Measurements from ENCODE around the gene SOS2. TPM values are rescaled to one million over a fixed set of nuclear protein-coding genes. Genes with fewer than 3 reads are reported as not detected.

SOS2 gene
- total RNA-seq, 2 donors from 2014 or later: 22.6 to 41.4 TPM

DNA sequence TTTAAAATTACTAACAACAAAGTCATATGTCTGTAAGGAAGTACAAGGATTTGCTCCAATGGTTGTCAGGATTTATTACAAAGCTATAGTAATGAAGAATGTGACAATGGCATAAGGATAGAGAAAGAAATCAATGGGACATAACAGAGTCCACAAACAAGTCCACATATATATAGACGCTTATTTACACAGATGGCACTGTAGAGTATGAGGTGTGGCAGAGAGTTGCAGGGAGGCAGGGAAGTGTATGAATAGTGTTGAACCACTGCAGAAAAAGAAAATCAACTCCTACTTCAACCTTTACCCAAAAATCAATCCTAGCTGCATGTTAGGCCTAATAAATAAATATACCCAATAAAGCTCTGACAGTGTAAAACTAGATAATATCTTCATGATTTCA lies 21.3 kb downstream of the SOS2 start:
- H3K4me3 ChIP-seq: no peak overlapping the region
- WGBS: 70% methylated on average over 1 of the region's 1 CpG
- H3K36me3 ChIP-seq: no peaks in the 10 kb centered on the region
- no peaks in the 10 kb centered on the region for H3K4me1 ChIP-seq (replicated peaks)
- H3K27me3 ChIP-seq (replicated peaks; ENCODE audit: insufficient read depth): no peaks in the 10 kb centered on the region
- H3K27ac ChIP-seq: no peak overlapping the region
- TF ChIP-seq POLR2A (IDR thresholded peaks at IDR 0.05): no peak
- TF ChIP-seq, protein P1, sequence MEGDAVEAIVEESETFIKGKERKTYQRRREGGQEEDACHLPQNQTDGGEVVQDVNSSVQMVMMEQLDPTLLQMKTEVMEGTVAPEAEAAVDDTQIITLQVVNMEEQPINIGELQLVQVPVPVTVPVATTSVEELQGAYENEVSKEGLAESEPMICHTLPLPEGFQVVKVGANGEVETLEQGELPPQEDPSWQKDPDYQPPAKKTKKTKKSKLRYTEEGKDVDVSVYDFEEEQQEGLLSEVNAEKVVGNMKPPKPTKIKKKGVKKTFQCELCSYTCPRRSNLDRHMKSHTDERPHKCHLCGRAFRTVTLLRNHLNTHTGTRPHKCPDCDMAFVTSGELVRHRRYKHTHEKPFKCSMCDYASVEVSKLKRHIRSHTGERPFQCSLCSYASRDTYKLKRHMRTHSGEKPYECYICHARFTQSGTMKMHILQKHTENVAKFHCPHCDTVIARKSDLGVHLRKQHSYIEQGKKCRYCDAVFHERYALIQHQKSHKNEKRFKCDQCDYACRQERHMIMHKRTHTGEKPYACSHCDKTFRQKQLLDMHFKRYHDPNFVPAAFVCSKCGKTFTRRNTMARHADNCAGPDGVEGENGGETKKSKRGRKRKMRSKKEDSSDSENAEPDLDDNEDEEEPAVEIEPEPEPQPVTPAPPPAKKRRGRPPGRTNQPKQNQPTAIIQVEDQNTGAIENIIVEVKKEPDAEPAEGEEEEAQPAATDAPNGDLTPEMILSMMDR (IDR thresholded peaks at IDR 0.05): no peak
- no peak for TF ChIP-seq POLR2AphosphoS5 (IDR thresholded peaks at IDR 0.05)
- intact Hi-C loops (cut with DNase I): no loop called here
- DNase-seq (ENCODE audit: low spot score): no peak
- H3K9me3 ChIP-seq: no peaks in the 10 kb centered on the region

DNA sequence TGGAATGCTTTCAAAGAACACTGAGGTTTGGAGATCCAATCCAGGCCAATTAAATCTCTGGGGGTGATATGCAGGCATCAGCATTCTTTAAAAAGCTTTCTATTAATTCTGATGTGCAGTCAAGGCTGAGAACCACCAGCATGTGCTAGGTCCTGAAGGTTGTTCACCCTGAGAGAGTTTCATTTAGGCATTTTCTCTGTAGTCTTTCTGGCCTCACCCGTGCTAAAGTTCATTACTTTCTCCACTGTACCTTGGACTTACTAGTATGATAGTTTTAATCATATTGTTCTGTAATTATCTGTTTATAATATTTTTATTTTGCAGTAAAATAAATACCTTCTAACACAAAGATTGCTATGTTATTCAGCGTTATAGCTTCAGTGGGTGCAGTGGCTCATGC lies 32.9 kb downstream of the SOS2 start:
- no peaks in the 10 kb centered on the region for H3K36me3 ChIP-seq
- intact Hi-C loops (cut with DNase I): no loop called here
- TF ChIP-seq POLR2AphosphoS5 (IDR thresholded peaks at IDR 0.05) (no peak), POLR2A (IDR thresholded peaks at IDR 0.05) (no peak)
- TF ChIP-seq, protein P1 (IDR thresholded peaks at IDR 0.05): no peak
- no peaks in the 10 kb centered on the region for H3K27me3 ChIP-seq (replicated peaks; ENCODE audit: insufficient read depth)
- WGBS: 97% methylated on average over 2 of the region's 2 CpGs
- no peak overlapping the region for H3K4me3 ChIP-seq
- DNase-seq (ENCODE audit: low spot score): no peak
- no peaks in the 10 kb centered on the region for H3K9me3 ChIP-seq
- H3K4me1 ChIP-seq (replicated peaks): no peaks in the 10 kb centered on the region
- no peak overlapping the region for H3K27ac ChIP-seq

DNA sequence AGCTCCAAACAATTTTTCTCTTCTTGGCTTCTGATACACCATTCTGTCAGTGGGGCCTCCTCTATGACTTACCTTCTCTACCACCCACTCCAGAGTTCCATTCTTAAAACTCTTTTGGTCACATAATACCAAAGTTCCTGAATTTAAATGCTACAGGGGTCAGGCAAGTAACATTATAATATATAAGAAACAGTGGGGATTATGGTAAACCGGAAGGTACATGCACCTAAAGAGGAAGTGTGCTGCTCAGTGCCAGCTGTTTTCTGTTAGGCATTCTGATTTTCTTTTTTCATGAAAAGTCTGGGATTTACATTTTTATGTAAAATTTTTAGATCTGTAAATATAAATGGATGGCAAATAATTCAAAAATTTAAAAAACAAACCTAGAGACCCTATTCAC lies 39.9 kb downstream of the SOS2 start:
- no peaks in the 10 kb centered on the region for H3K36me3 ChIP-seq
- no peaks in the 10 kb centered on the region for H3K27me3 ChIP-seq (replicated peaks; ENCODE audit: insufficient read depth)
- no peaks in the 10 kb centered on the region for H3K9me3 ChIP-seq
- 81% methylated on average over 1 of the region's 1 CpG for WGBS
- no peak overlapping the region for H3K4me3 ChIP-seq
- no peaks in the 10 kb centered on the region for H3K4me1 ChIP-seq (replicated peaks)
- intact Hi-C loops (cut with DNase I): no loop called here
- H3K27ac ChIP-seq: no peak overlapping the region
- DNase-seq (ENCODE audit: low spot score): no peak
- no peak for TF ChIP-seq POLR2AphosphoS5 (IDR thresholded peaks at IDR 0.05)
- TF ChIP-seq, protein P1 (IDR thresholded peaks at IDR 0.05): no peak
- no peak for TF ChIP-seq POLR2A (IDR thresholded peaks at IDR 0.05)

DNA sequence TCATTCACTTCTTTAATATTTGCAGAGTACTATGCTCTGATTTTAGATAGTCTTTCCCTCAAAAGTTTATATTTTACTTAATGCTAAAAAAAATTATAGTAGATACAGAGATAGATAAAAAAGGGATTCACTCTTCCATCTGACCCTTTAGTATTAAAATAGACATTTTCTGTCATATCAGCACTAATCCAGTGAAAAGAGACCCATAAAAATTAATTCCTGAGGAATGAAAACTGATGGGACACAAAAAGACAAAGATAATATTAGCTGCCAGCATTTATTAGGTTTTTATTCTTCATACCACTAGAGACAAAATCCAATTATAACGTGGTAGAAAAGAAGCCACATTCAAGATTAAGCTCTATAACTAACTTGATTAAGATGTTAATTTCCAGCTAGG lies 45.3 kb downstream of the SOS2 start:
- TF ChIP-seq POLR2A (IDR thresholded peaks at IDR 0.05) (no peak), POLR2AphosphoS5 (IDR thresholded peaks at IDR 0.05) (no peak)
- intact Hi-C loops (cut with DNase I): no loop called here

DNA sequence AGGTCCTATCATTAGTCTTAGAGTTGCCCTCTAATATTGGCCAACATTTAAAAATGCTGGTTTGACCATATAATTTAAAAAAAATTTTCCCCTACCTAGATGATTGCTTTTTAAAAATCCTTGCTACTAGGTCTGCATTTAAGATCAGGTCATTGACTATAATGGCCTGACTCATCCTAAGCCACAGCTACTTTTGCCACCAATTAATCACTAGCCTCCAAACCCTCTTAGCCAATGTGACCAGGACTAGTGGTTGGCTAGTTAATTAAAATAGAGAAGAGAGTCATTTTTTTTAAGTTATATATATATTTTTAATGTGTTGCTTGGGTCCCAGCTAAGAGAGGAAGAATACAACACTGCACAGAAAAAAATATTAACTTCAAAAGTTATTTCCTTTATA lies 57.5 kb downstream of the SOS2 start:
- H3K4me1 ChIP-seq (replicated peaks): no peaks in the 10 kb centered on the region

More for the DNA sequence above, 45.3 kb downstream of the SOS2 start:
- DNase-seq (ENCODE audit: low spot score): no peak
- Histone ChIP-seq H3K9me3 (no peaks in the 10 kb centered on the region), H3K27me3 (replicated peaks; ENCODE audit: insufficient read depth) (no peaks in the 10 kb centered on the region), H3K4me3 (no peak overlapping the region), H3K27ac (no peak overlapping the region), H3K4me1 (replicated peaks) (no peaks in the 10 kb centered on the region), H3K36me3 (no peaks in the 10 kb centered on the region)
- WGBS: 73% methylated on average over 1 of the region's 1 CpG

More for the DNA sequence above, 57.5 kb downstream of the SOS2 start:
- Histone ChIP-seq H3K9me3 (no peaks in the 10 kb centered on the region), H3K36me3 (no peaks in the 10 kb centered on the region), H3K27me3 (replicated peaks; ENCODE audit: insufficient read depth) (no peaks in the 10 kb centered on the region), H3K27ac (no peak overlapping the region), H3K4me3 (no peak overlapping the region)
- TF ChIP-seq POLR2A (IDR thresholded peaks at IDR 0.05) (no peak), POLR2AphosphoS5 (IDR thresholded peaks at IDR 0.05) (no peak)
- TF ChIP-seq, protein P1 (IDR thresholded peaks at IDR 0.05): no peak
- intact Hi-C loops (cut with DNase I): no loop called here
- no peak for DNase-seq (ENCODE audit: low spot score)

Data from prostate gland (tissue), 2 donors.